K562 (cell line): ENCODE data around the gene KCNJ4. TPM values are rescaled to one million over a fixed set of nuclear protein-coding genes. Genes with fewer than 3 reads are reported as not detected.
A peak's percentile ranks its signal among the peaks of the same experiment; 100 is the strongest.

ENCODE experiments used
- ATAC-seq: fragments of 200-7000 bp; cut with Tn5 transposase; 3 replicates; pipeline ENCODE4 v1.9.1; 2020; ENCODE audit warnings: moderate library complexity
- BruUV-seq: library from RNA; stranded (reverse); fragments of 400-500 nt; replicated peaks from 2 replicates; lab custom pipeline; 2021; lab: Mats Ljungman, UMichigan
- CTCF ChIA-PET: fragments of 300-600 bp; formaldehyde crosslinking; extraction: SDS; loops from one replicate; lab custom pipeline; 2021; ENCODE audit warnings: low intra/inter-chr PET ratio; lab: Yijun Ruan, JAX
- POLR2A ChIA-PET: fragments of 300-600, 350-650 bp; sonication (Branson Sonifier 250); formaldehyde crosslinking; extraction: SDS; loops from one replicate; lab custom pipeline; 2021; ENCODE audit warnings: antibody characterized with exemption, inconsistent platforms; lab: Yijun Ruan, JAX
- DNase-seq, 4 experiments: peaks; one replicate each; pipeline versions ENCODE4 v3.0.0 to v3.0.0-alpha.2; 2011 to 2018; ENCODE audit warnings: low spot score in 3 of 4, mixed read lengths in 3 of 4; ENCODE audit errors: extremely low read depth in 1 of 4
- FAIRE-seq: peaks from 2 replicates; lab custom pipeline; 2011; peaks lifted over from hg19 to GRCh38; lab: Jason Lieb, UNC
- H2AFZ ChIP-seq: 2 replicates; pipeline ENCODE4 v1.6.0; 2011; ENCODE audit warnings: low read depth, low read length, control low read depth, inconsistent platforms
- H3K27ac ChIP-seq: fragments of 200-600 bp; 3 replicates; pipeline ENCODE4 v1.8.0; 2011; ENCODE audit warnings: low read depth, mild to moderate bottlenecking, control low read depth, inconsistent platforms, low read length, moderate library complexity, mixed read lengths; ENCODE audit errors: extremely low read depth
- H3K27me3 ChIP-seq, 2 experiments: fragments of 300-600 bp in 1 of 2; 2 replicates in 1 of 2; 3 replicates in 1 of 2; pipeline versions ENCODE4 v1.6.0 to v1.8.0; 2011; ENCODE audit warnings: inconsistent platforms in 2 of 2, low read length in 2 of 2, mild to moderate bottlenecking in 1 of 2, mixed read lengths in 1 of 2, moderate library complexity in 1 of 2; ENCODE audit not compliant: control insufficient read depth in 2 of 2, insufficient read depth in 2 of 2
- H3K36me3 ChIP-seq: fragments of 300-600 bp; 3 replicates; pipeline ENCODE4 v1.8.0; 2011; ENCODE audit warnings: mild to moderate bottlenecking, low read length, inconsistent platforms; ENCODE audit not compliant: control insufficient read depth, insufficient read depth
- H3K4me1 ChIP-seq, 2 experiments: fragments of 200-600 bp in 1 of 2; replicated peaks in 1 of 2; 2 replicates in 1 of 2; 3 replicates in 1 of 2; pipeline versions ENCODE4 v1.5.1 to v1.8.0; 2011; ENCODE audit warnings: inconsistent platforms in 2 of 2, low read length in 2 of 2, mild to moderate bottlenecking in 1 of 2, mixed read lengths in 1 of 2, moderate library complexity in 1 of 2; ENCODE audit not compliant: control insufficient read depth in 2 of 2, insufficient read depth in 2 of 2
- H3K4me2 ChIP-seq: 2 replicates; pipeline ENCODE4 v1.6.1; 2011; ENCODE audit warnings: low read length, control low read depth, inconsistent platforms, mixed read lengths; ENCODE audit not compliant: insufficient read depth
- H3K4me3 ChIP-seq: fragments of 200-600 bp; sonication (generic), shearing (Covaris generic); 2 replicates; pipeline ENCODE4 v1.5.1; 2016; ENCODE audit warnings: control low read depth, inconsistent platforms
- H3K79me2 ChIP-seq: fragments of 200-600 bp; 3 replicates; pipeline ENCODE4 v1.8.0; 2011; ENCODE audit warnings: low read length, inconsistent platforms; ENCODE audit not compliant: control insufficient read depth, insufficient read depth
- H3K9ac ChIP-seq, 2 experiments: 2 replicates each; pipeline versions ENCODE4 v1.6.0 to v1.6.1; 2011; ENCODE audit warnings: low read depth in 2 of 2, low read length in 2 of 2, control low read depth in 1 of 2, inconsistent platforms in 1 of 2, mild to moderate bottlenecking in 1 of 2, mixed read lengths in 1 of 2; ENCODE audit not compliant: insufficient read depth in 1 of 2
- H3K9me1 ChIP-seq: one replicate; pipeline ENCODE4 v1.6.0; 2011; ENCODE audit warnings: inconsistent platforms, mild to moderate bottlenecking, low read length, moderate library complexity; ENCODE audit not compliant: control insufficient read depth, insufficient read depth
- H3K9me3 ChIP-seq: replicated peaks from 2 replicates; pipeline ENCODE4 v1.5.1; 2011; ENCODE audit warnings: low read depth, low read length, inconsistent platforms; ENCODE audit not compliant: control insufficient read depth, insufficient read depth
- H4K20me1 ChIP-seq: replicated peaks from 2 replicates; pipeline ENCODE4 v1.6.1; 2011; ENCODE audit warnings: low read length, inconsistent platforms, mixed read lengths; ENCODE audit not compliant: control insufficient read depth, insufficient read depth
- BRCA1 ChIP-seq, 2 experiments: fragments of 450-650 bp in 1 of 2; sonication (generic) in 1 of 2; formaldehyde crosslinking in 1 of 2; IDR thresholded peaks; 2 replicates each; pipeline versions ENCODE4 v1.5.0 to v1.6.1; 2017 to 2020; ENCODE audit warnings: mild to moderate bottlenecking in 1 of 2, missing genetic modification reagents in 1 of 2
- BRF2 ChIP-seq: IDR thresholded peaks from 3 replicates; pipeline ENCODE4 v1.6.1; 2011; ENCODE audit warnings: borderline replicate concordance, mild to moderate bottlenecking; ENCODE audit not compliant: insufficient read length, insufficient read depth
- CBFA2T3 ChIP-seq: fragments of 450-650 bp; IDR thresholded peaks from 2 replicates; pipeline ENCODE4 v1.6.1; 2017
- CEBPB ChIP-seq: fragments of 450-650 bp; IDR thresholded peaks from 2 replicates; pipeline ENCODE4 v1.6.1; 2016; ENCODE audit warnings: missing genetic modification characterization, missing compliant biosample characterization
- DDX20 ChIP-seq: fragments of 450-650 bp; IDR thresholded peaks from 2 replicates; pipeline ENCODE4 v1.6.1; 2016; ENCODE audit warnings: missing genetic modification characterization, low read depth, mild to moderate bottlenecking, missing compliant biosample characterization, moderate library complexity
- NCOR1 ChIP-seq: fragments of 450-650 bp; IDR thresholded peaks from 2 replicates; pipeline ENCODE4 v1.6.1; 2016; ENCODE audit warnings: mild to moderate bottlenecking, moderate library complexity
- PTBP1 ChIP-seq: fragments of 200-400 bp; formaldehyde crosslinking; IDR thresholded peaks from 2 replicates; pipeline ENCODE4 v1.6.1; 2017; ENCODE audit warnings: low read depth, low read length
- PYGO2 ChIP-seq: fragments of 450-650 bp; IDR thresholded peaks from 2 replicates; pipeline ENCODE4 v1.6.1; 2016; ENCODE audit warnings: mild to moderate bottlenecking, missing genetic modification characterization, moderate library complexity, missing compliant biosample characterization
- TAF7 ChIP-seq: fragments of 450-650 bp; IDR thresholded peaks from 2 replicates; pipeline ENCODE4 v1.6.1; 2016; ENCODE audit warnings: missing genetic modification characterization, missing compliant biosample characterization
- U2AF2 ChIP-seq: fragments of 200-400 bp; formaldehyde crosslinking; optimal IDR thresholded peaks from 2 replicates; pipeline ENCODE3; 2017; ENCODE audit warnings: low read depth, mild to moderate bottlenecking, low read length
- WGBS: fragments of 100-300 bp; shearing (Covaris generic); methylation state at CpG from one replicate; pipeline ENCODE4 v1.1.6; 2016; ENCODE audit warnings: low coverage, mixed read lengths; ENCODE audit not compliant: insufficient coverage; ENCODE audit errors: missing lambda C conversion rate; 5-methylcytosine and 5-hydroxymethylcytosine counted together
- in situ Hi-C: fragments of 300-500 bp; cut with MboI; formaldehyde crosslinking; loops from 4 replicates; pipeline ENCODE4 v1.15.0; 2018; ENCODE audit warnings: inconsistent platforms, mixed read lengths
- intact Hi-C: fragments of 100-400 bp; cut with micrococcal nuclease; formaldehyde crosslinking; loops from 2 replicates; pipeline ENCODE4 v1.14.2; 2022
- polyA plus RNA-seq, 8 experiments: library from polyadenylated mRNA; depleted of rRNA in 4 of 8; stranded (reverse) in 5 of 8; unstranded in 3 of 8; fragments of >200 nt; fragmentation: Nextera tagmentation in 2 of 8; fragmentation: Illumina TruSeq in 1 of 8; extraction: Ambion mirVana in 2 of 8; extraction: Trizol in 1 of 8; gene quantifications; 2 replicates each; pipeline versions ENCODE4 v1.2.1 to v1.2.3, GENCODE V29; 2011 to 2014; ENCODE audit warnings: inconsistent platforms in 1 of 8, missing spikeins in 1 of 8
- total RNA-seq, 7 experiments: library from RNA; depleted of rRNA in 6 of 7; stranded (reverse); fragments of >200 nt in 6 of 7; fragmentation: Illumina TruSeq in 2 of 7; extraction: Trizol in 2 of 7; gene quantifications; 2 replicates each; pipeline versions ENCODE4 v1.2.1 to v1.2.3, GENCODE V29; 2011 to 2021; ENCODE audit warnings: low replicate concordance in 1 of 7

KCNJ4 gene
- total and polyA plus RNA-seq, 9 of the 15 experiments (the other 6 are each of a cell fraction or from before 2014, with no cell fraction given) = 0.07 to 0.55 (median 0.09) TPM; not detected in 4

- TF ChIP-seq U2AF2 = no peak
- TF ChIP-seq TAF7 (tag) = no peak
- TF ChIP-seq DDX20 = no peak
- no peak for TF ChIP-seq BRCA1 (IDR thresholded peaks at IDR 0.05)
- no peak for TF ChIP-seq BRCA1 (CRISPR knock-in tag; IDR thresholded peaks at IDR 0.05)
- TF ChIP-seq PYGO2 (tag) = no peak
- no peak for TF ChIP-seq PTBP1
- TF ChIP-seq BRF2 = no peak
Measured at GRCh38 chr22:38424525-38425080, 30.4 kb downstream of the KCNJ4 start (continued).

GRCh38 chr22:38423512-38424503 is 31.2 kb downstream of the KCNJ4 start:
- Histone ChIP-seq H2AFZ (no peak overlapping the region), H3K27ac (no peak overlapping the region), H3K9me3 (no peaks in the 10 kb centered on the region)
- BruUV-seq = no TSS peak
- DNase-seq (peak in 1 of 4 experiments; percentile 23), FAIRE-seq (no peak)
- WGBS = 73% methylated on average over 6 of the region's 18 CpGs
- intact Hi-C loops = no loop called here
- POLR2A ChIA-PET = interaction anchor here (0.6 kb wide), 2 partner anchors 13 to 22 kb away, joined by 3 to 5 read pairs; no protein-coding TSS in a partner anchor
- no peak for TF ChIP-seq NCOR1
- peak; percentile 54; the same call in 1 of the 2 replicates for TF ChIP-seq CEBPB
- TF ChIP-seq CBFA2T3 = no peak
- TF ChIP-seq, all 486 proteins: peak for 1
- no peaks in the 10 kb centered on the region for H3K36me3 ChIP-seq
- CTCF ChIA-PET = no interaction called here
- H3K79me2 ChIP-seq = no peaks in the 10 kb centered on the region
- H3K4me1 ChIP-seq = peaks cover 3 to 36% of the 10 kb centered on the region in 2 experiments; a peak in 3 of 5 replicates
- in situ Hi-C loops = no loop called here
- H3K9me1 ChIP-seq = no peaks in the 10 kb centered on the region
- H3K4me2 ChIP-seq = no peak overlapping the region
- H3K27me3 ChIP-seq = no peaks in the 10 kb centered on the region
- ATAC-seq = no peak
- peak overlapping the region in 1 of 2 experiments; percentile 68; a peak in 1 of 4 replicates for H3K9ac ChIP-seq
- no peaks in the 10 kb centered on the region for H4K20me1 ChIP-seq
- no peak overlapping the region for H3K4me3 ChIP-seq
